ENCODE data around the gene TERB2. TPM values are rescaled to one million over a fixed set of nuclear protein-coding genes. Genes with fewer than 3 reads are reported as not detected.

The TERB2 gene, protein sequence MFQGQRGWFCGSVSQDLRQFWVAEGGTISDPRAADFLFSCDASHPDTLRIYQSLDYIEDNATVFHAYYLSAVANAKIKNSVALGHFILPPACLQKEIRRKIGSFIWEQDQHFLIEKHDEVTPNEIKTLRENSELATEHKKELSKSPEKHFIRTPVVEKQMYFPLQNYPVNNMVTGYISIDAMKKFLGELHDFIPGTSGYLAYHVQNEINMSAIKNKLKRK
- total RNA-seq (2021; ENCODE audit: unreplicated experiment) (not detected), Bru-seq, nascent RNA (not detected), BruChase-seq, experiment 1, labeled RNA remaining after a 6-hour chase (not detected), BruChase-seq, experiment 2, labeled RNA remaining after a 2-hour chase (not detected)
- polyA plus RNA-seq (2012): not detected in 2 replicates
- long read RNA-seq: 0 reads

DNA sequence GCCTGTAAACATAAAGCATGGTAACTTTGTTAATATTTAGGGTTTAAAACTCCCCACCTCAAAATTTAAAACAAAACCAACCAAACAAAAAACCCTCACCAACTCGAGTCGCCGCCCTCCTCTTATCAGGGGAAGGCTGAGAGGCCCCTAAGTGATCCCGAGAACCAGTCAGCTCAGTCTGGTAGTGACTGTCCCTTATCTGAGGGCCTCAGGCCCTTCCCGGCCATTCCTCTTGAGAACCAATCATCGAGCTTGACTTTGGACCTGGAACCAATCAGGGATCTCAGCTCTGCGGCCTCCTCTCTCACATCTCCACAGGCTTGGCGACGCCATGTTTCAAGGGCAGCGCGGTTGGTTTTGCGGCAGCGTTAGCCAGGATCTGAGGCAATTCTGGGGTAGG, at the start of gene TERB2:
Gene TERB2 (plus strand): TSS at position 300 of the 400 bp plus-strand sequence. CDS start 32 bp downstream, at position 332.
- ChIA-PET RAD21 (ENCODE audit: low non-redundant PET in 1 of 2, low total read pairs in 2 of 2, uncharacterized antibody in 2 of 2, unreplicated experiment in 2 of 2) (no interaction called here), CTCF (no interaction called here), POLR2A (no interaction called here)
- no peaks in the 10 kb centered on the region for H3K9me2 ChIP-seq (ENCODE audit: insufficient read depth)
- H3K9me3 ChIP-seq (ENCODE audit: control insufficient read depth in 1 of 2, insufficient read depth in 1 of 2, low read depth in 1 of 2, low read length in 2 of 2): no peaks in the 10 kb centered on the region
- H2AFZ ChIP-seq (ENCODE audit: low read depth, low read length, poor library complexity, severe bottlenecking): no peak within 1 kb of the TSS
- no TSS peak for BruUV-seq (replicated peaks)
- H3K27me3 ChIP-seq (ENCODE audit: insufficient read depth, low read length): no peaks in the 10 kb centered on the region
- no peaks in the 10 kb centered on the region for H3K4me1 ChIP-seq (ENCODE audit: control insufficient read depth in 1 of 2, insufficient read depth in 2 of 2, low read length in 2 of 2)
- no peak for DNase-seq (ENCODE audit: low read depth, low spot score)
- H3K4me2 ChIP-seq (ENCODE audit: low read length): no peak within 1 kb of the TSS
- no peak within 1 kb of the TSS for H3K9ac ChIP-seq (ENCODE audit: low read length)
- no peak within 1 kb of the TSS for H3K4me3 ChIP-seq (replicated peaks in 1 of 2; ENCODE audit: low read depth in 1 of 2, low read length in 2 of 2)
- H3K36me3 ChIP-seq (ENCODE audit: control insufficient read depth in 1 of 2, insufficient read depth in 2 of 2, low read length in 2 of 2): no peaks in the 10 kb centered on the region
- intact Hi-C loops (cut with micrococcal nuclease): no loop called here
- no peak for TF ChIP-seq EZH2phosphoT487 (IDR thresholded peaks at IDR 0.05; ENCODE audit: borderline replicate concordance)
- ATAC-seq: no peak
- no peak within 1 kb of the TSS for H3K27ac ChIP-seq (ENCODE audit: low read depth, low read length)
- H3K79me2 ChIP-seq (ENCODE audit: insufficient read depth, low read length): no peaks in the 10 kb centered on the region
- no peaks in the 10 kb centered on the region for H4K20me1 ChIP-seq (ENCODE audit: insufficient read depth)

DNA sequence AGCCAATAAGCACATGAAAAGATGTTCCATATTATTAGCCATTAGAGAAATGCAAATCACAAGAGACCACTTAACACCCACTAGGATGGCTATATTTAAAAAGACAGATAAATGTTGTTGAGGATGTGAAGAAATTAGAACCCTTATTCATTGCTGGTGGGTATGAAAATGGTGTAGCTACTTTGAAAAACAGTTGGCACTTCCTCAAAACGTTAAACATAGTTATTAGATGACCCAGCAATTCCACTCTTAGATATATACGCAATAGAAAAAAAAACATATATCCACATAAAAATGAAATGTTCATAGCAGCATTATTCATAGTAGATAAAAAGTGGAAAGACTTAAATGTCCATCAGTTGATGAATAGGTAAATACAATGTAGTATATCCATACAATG, 47.1 kb upstream of the TERB2 start:
- DNase-seq (ENCODE audit: low read depth, low spot score): no peak
- no peaks in the 10 kb centered on the region for H3K36me3 ChIP-seq (ENCODE audit: control insufficient read depth in 1 of 2, insufficient read depth in 2 of 2, low read length in 2 of 2)
- H3K4me1 ChIP-seq (ENCODE audit: control insufficient read depth in 1 of 2, insufficient read depth in 2 of 2, low read length in 2 of 2): no peaks in the 10 kb centered on the region
- TF ChIP-seq EGR1 (IDR thresholded peaks at IDR 0.05; ENCODE audit: low read depth): no peak
- no peak for TF ChIP-seq TCF7L2 (IDR thresholded peaks at IDR 0.05; ENCODE audit: borderline replicate concordance, extremely low read depth, insufficient read depth, insufficient read length)
- ATAC-seq: no peak
- H3K27me3 ChIP-seq (ENCODE audit: insufficient read depth, low read length): no peaks in the 10 kb centered on the region
- intact Hi-C loops (cut with micrococcal nuclease): no loop called here
- H2AFZ ChIP-seq (ENCODE audit: low read depth, low read length, poor library complexity, severe bottlenecking): no peak overlapping the region
- CTCF ChIA-PET: no interaction called here
- H3K4me3 ChIP-seq (replicated peaks in 1 of 2; ENCODE audit: low read depth in 1 of 2, low read length in 2 of 2): no peak overlapping the region
- RAD21 ChIA-PET (ENCODE audit: low non-redundant PET in 1 of 2, low total read pairs in 2 of 2, uncharacterized antibody in 2 of 2, unreplicated experiment in 2 of 2): no interaction called here
- no peaks in the 10 kb centered on the region for H3K9me3 ChIP-seq (ENCODE audit: control insufficient read depth in 1 of 2, insufficient read depth in 1 of 2, low read depth in 1 of 2, low read length in 2 of 2)
- H3K4me2 ChIP-seq (ENCODE audit: low read length): no peak overlapping the region
- POLR2A ChIA-PET: interaction anchor here (0.7 kb wide), 1 partner anchor 193 kb away, joined by 3 read pairs; no protein-coding TSS in a partner anchor
- no peak overlapping the region for H3K9ac ChIP-seq (ENCODE audit: low read length)
- no peak overlapping the region for H3K27ac ChIP-seq (ENCODE audit: low read depth, low read length)
- H3K79me2 ChIP-seq (ENCODE audit: insufficient read depth, low read length): no peaks in the 10 kb centered on the region
- H4K20me1 ChIP-seq (ENCODE audit: insufficient read depth): no peaks in the 10 kb centered on the region
- H3K9me2 ChIP-seq (ENCODE audit: insufficient read depth): no peaks in the 10 kb centered on the region
- BruUV-seq (replicated peaks): no TSS peak
